IMR-90 (cell line): ENCODE data around the gene GTF2I. TPM values are rescaled to one million over a fixed set of nuclear protein-coding genes. Genes with fewer than 3 reads are reported as not detected.

Source experiments
- ATAC-seq: fragments of 200-7000 bp; cut with Tn5 transposase; 2 replicates; pipeline ENCODE4 v1.9.1; 2020; ENCODE audit warnings: low read depth, mild to moderate bottlenecking, moderate library complexity
- BruUV-seq: library from RNA; stranded (reverse); fragments of 400-500 nt; replicated peaks from 2 replicates; lab custom pipeline; 2021; lab: Mats Ljungman, UMichigan
- CTCF ChIA-PET: fragments of 300-600 bp; formaldehyde crosslinking; extraction: SDS; loops from one replicate; lab custom pipeline; 2021; ENCODE audit warnings: antibody characterized with exemption; lab: Yijun Ruan, JAX
- POLR2A ChIA-PET: fragments of 300-600 bp; sonication (Branson Sonifier 250); formaldehyde crosslinking; loops from one replicate; lab custom pipeline; 2022; ENCODE audit warnings: antibody characterized with exemption; ENCODE audit not compliant: unreplicated experiment; lab: Charles Lee
- DNase-seq: peaks from one replicate; pipeline ENCODE4 v3.0.0; 2013
- H2AFZ ChIP-seq: replicated peaks from 2 replicates; pipeline ENCODE3; 2013; ENCODE audit warnings: low read length, mild to moderate bottlenecking; ENCODE audit not compliant: poor library complexity
- H2AK5ac ChIP-seq: 2 replicates; pipeline ENCODE4 v1.6.1; 2013; ENCODE audit warnings: low read depth, low read length, inconsistent platforms
- H2AK9ac ChIP-seq: replicated peaks from 2 replicates; pipeline ENCODE3; 2013; ENCODE audit warnings: mild to moderate bottlenecking, low read depth, low read length, moderate library complexity; ENCODE audit not compliant: poor library complexity
- H2BK120ac ChIP-seq: 2 replicates; pipeline ENCODE4 v1.6.1; 2013; ENCODE audit warnings: low read depth, low read length, inconsistent platforms
- H2BK15ac ChIP-seq: 3 replicates; pipeline ENCODE4 v1.6.1; 2013; ENCODE audit warnings: low read depth, low read length, inconsistent platforms
- H2BK20ac ChIP-seq: 2 replicates; pipeline ENCODE4 v1.6.1; 2013; ENCODE audit warnings: low read depth, mild to moderate bottlenecking, inconsistent platforms, low read length, moderate library complexity
- H2BK5ac ChIP-seq: 2 replicates; pipeline ENCODE4 v1.6.1; 2013; ENCODE audit warnings: mild to moderate bottlenecking, low read depth, low read length, inconsistent platforms; ENCODE audit not compliant: poor library complexity, severe bottlenecking
- H3K14ac ChIP-seq: replicated peaks from 2 replicates; pipeline ENCODE4 v1.6.1; 2013; ENCODE audit warnings: low read depth, low read length, inconsistent platforms
- H3K18ac ChIP-seq: 2 replicates; pipeline ENCODE4 v1.6.1; 2013; ENCODE audit warnings: low read depth, low read length, control low read depth
- H3K23ac ChIP-seq: 2 replicates; pipeline ENCODE4 v1.6.1; 2013; ENCODE audit warnings: low read depth, low read length, inconsistent platforms
- H3K27ac ChIP-seq: 2 replicates; pipeline ENCODE4 v1.5.1; 2013; ENCODE audit warnings: mild to moderate bottlenecking, control low read depth, low read length; ENCODE audit not compliant: insufficient read depth
- H3K27me3 ChIP-seq: 2 replicates; pipeline ENCODE4 v1.6.1; 2013; ENCODE audit warnings: low read length; ENCODE audit not compliant: control insufficient read depth, insufficient read depth
- H3K36me3 ChIP-seq: 2 replicates; pipeline ENCODE4 v1.6.1; 2013; ENCODE audit warnings: low read length, mixed read lengths; ENCODE audit not compliant: control insufficient read depth, insufficient read depth
- H3K4ac ChIP-seq: 2 replicates; pipeline ENCODE4 v1.6.1; 2013; ENCODE audit warnings: low read depth, low read length, inconsistent platforms
- H3K4me1 ChIP-seq: 2 replicates; pipeline ENCODE4 v1.6.1; 2013; ENCODE audit warnings: low read length, mixed read lengths; ENCODE audit not compliant: control insufficient read depth, insufficient read depth
- H3K4me2 ChIP-seq: 2 replicates; pipeline ENCODE4 v1.6.1; 2013; ENCODE audit warnings: low read depth, mild to moderate bottlenecking, control low read depth, low read length, moderate library complexity
- H3K4me3 ChIP-seq: 2 replicates; pipeline ENCODE4 v1.5.1; 2013; ENCODE audit warnings: low read depth, mild to moderate bottlenecking, control low read depth, low read length, moderate library complexity; ENCODE audit not compliant: insufficient read depth
- H3K56ac ChIP-seq: 2 replicates; pipeline ENCODE4 v1.6.1; 2013; ENCODE audit warnings: low read length, inconsistent platforms; ENCODE audit not compliant: insufficient read depth; ENCODE audit errors: extremely low read depth
- H3K79me1 ChIP-seq, 2 experiments: 2 replicates each; pipeline ENCODE4 v1.6.1; 2013; ENCODE audit warnings: low read length in 2 of 2, inconsistent platforms in 1 of 2, low read depth in 1 of 2
- H3K9ac ChIP-seq: 2 replicates; pipeline ENCODE4 v1.6.1; 2013; ENCODE audit warnings: low read depth, low read length, control low read depth
- H3K9me1 ChIP-seq: 2 replicates; pipeline ENCODE4 v1.6.1; 2013; ENCODE audit warnings: low read length, inconsistent platforms; ENCODE audit not compliant: insufficient read depth
- H3K9me3 ChIP-seq: 2 replicates; pipeline ENCODE4 v1.6.1; 2013; ENCODE audit warnings: low read length; ENCODE audit not compliant: control insufficient read depth, insufficient read depth
- H4K20me1 ChIP-seq: 2 replicates; pipeline ENCODE4 v1.6.1; 2013; ENCODE audit warnings: low read length, inconsistent platforms; ENCODE audit not compliant: insufficient read depth
- H4K5ac ChIP-seq: 2 replicates; pipeline ENCODE4 v1.6.1; 2013; ENCODE audit warnings: mild to moderate bottlenecking, low read depth, low read length, control low read depth
- H4K8ac ChIP-seq, 2 experiments: 2 replicates each; pipeline ENCODE4 v1.6.1; 2013; ENCODE audit warnings: low read depth in 2 of 2, low read length in 2 of 2, control low read depth in 1 of 2, inconsistent platforms in 1 of 2
- H4K91ac ChIP-seq: 2 replicates; pipeline ENCODE4 v1.6.1; 2013; ENCODE audit warnings: low read depth, low read length, inconsistent platforms; ENCODE audit not compliant: insufficient read depth
- BHLHE40 ChIP-seq: fragments of 150-350 bp; IDR thresholded peaks from 2 replicates; pipeline ENCODE4 v1.6.1; 2016; ENCODE audit warnings: mild to moderate bottlenecking, low read depth, low read length
- CHD1 ChIP-seq: IDR thresholded peaks from 2 replicates; pipeline ENCODE4 v1.6.1; 2012; ENCODE audit warnings: low read depth, low read length, improper control_type of control experiment
- FOS ChIP-seq: fragments of 150-350 bp; IDR thresholded peaks from 2 replicates; pipeline ENCODE4 v1.6.1; 2016; ENCODE audit warnings: low read depth, low read length
- MAFK ChIP-seq: IDR thresholded peaks from 2 replicates; pipeline ENCODE4 v1.6.1; 2012; ENCODE audit warnings: low read depth, low read length, improper control_type of control experiment
- MAZ ChIP-seq: IDR thresholded peaks from 2 replicates; pipeline ENCODE4 v1.6.1; 2012; ENCODE audit warnings: low read depth, mild to moderate bottlenecking, low read length, improper control_type of control experiment, moderate library complexity, borderline replicate concordance
- MXI1 ChIP-seq: IDR thresholded peaks from 2 replicates; pipeline ENCODE4 v1.6.1; 2012; ENCODE audit warnings: low read depth, mild to moderate bottlenecking, low read length, moderate library complexity, borderline replicate concordance
- RFX5 ChIP-seq: IDR thresholded peaks from 2 replicates; pipeline ENCODE4 v1.8.0; 2012; ENCODE audit warnings: low read depth, mild to moderate bottlenecking, low read length, moderate library complexity
- SMC3 ChIP-seq: fragments of 150-350 bp; IDR thresholded peaks from 2 replicates; pipeline ENCODE4 v1.6.1; 2016; ENCODE audit warnings: low read depth, mild to moderate bottlenecking, antibody characterized with exemption, low read length, moderate library complexity
- USF2 ChIP-seq: fragments of 150-350 bp; IDR thresholded peaks from 2 replicates; pipeline ENCODE4 v1.6.1; 2017; ENCODE audit warnings: mild to moderate bottlenecking, antibody characterized with exemption, low read length, low read depth
- WGBS, 2 experiments: methylation state at CpG; one replicate each; pipeline versions ENCODE4 v1.1.5 to v1.1.7; 2013; ENCODE audit warnings: missing lambda C conversion rate in 2 of 2; ENCODE audit not compliant: insufficient read length in 1 of 2; ENCODE audit errors: extremely low coverage in 2 of 2; 5-methylcytosine and 5-hydroxymethylcytosine counted together
- dilution Hi-C: fragments of 300-500 bp; cut with HindIII; formaldehyde crosslinking; loops from one replicate; pipeline ENCODE4 v1.14.3; 2018; ENCODE audit warnings: low sequenced_read_pairs; ENCODE audit not compliant: unreplicated experiment
- in situ Hi-C: fragments of 300-500 bp; cut with MboI; formaldehyde crosslinking; loops from 3 replicates; pipeline ENCODE4 v1.14.3; 2019; ENCODE audit warnings: low sequenced_read_pairs, inconsistent platforms, mixed read lengths
- intact Hi-C: fragments of 100-400 bp; cut with micrococcal nuclease; formaldehyde crosslinking; loops from 2 replicates; pipeline ENCODE4 v1.10.0; 2022
- polyA plus RNA-seq, 3 experiments: library from polyadenylated mRNA; depleted of rRNA; stranded (reverse); fragments of >200 nt; gene quantifications; 2 replicates each; pipeline ENCODE4 v1.2.3, GENCODE V29; 2012; ENCODE audit warnings: low replicate concordance in 1 of 3
- total RNA-seq: library from RNA; depleted of rRNA; stranded (reverse); fragments of >200 nt; gene quantifications from 2 replicates; pipeline ENCODE4 v1.2.3, GENCODE V29; 2012
- TF ChIP-seq, protein P1 (sequence below): conservative IDR thresholded peaks from 2 replicates; pipeline ENCODE4 v1.5.1; 2012; ENCODE audit warnings: mild to moderate bottlenecking, low read depth, low read length, improper control_type of control experiment

GTF2I gene
- total and polyA plus RNA-seq, 2 of the 4 experiments (the other 2 are of a cell fraction): 46.4 to 88.8 TPM

- H2BK5ac ChIP-seq: no peak overlapping the region
- peaks cover 66% of the 10 kb centered on the region for H4K20me1 ChIP-seq
- 91% methylated on average over 1 of the region's 3 CpGs; no CpG with 5 or more reads in 1 of the 2 experiments for WGBS, 2 experiments
- H2AK9ac ChIP-seq: no peak overlapping the region
- no peaks in the 10 kb centered on the region for H3K27me3 ChIP-seq
- H4K91ac ChIP-seq: no peak overlapping the region
- no peak overlapping the region for H2BK120ac ChIP-seq
- H4K5ac ChIP-seq: no peak overlapping the region
- no peak overlapping the region for H3K56ac ChIP-seq
- dilution Hi-C loops (no loop called here), in situ Hi-C loops (no loop called here), intact Hi-C loops (no loop called here)
- H3K9me3 ChIP-seq: no peaks in the 10 kb centered on the region
- H3K4ac ChIP-seq: no peak overlapping the region
- H3K27ac ChIP-seq: no peak overlapping the region
- DNase-seq: no peak
- H3K18ac ChIP-seq: no peak overlapping the region
- no peaks in the 10 kb centered on the region; the same call in 1 of the 2 replicates for H3K9me1 ChIP-seq
- H3K9ac ChIP-seq: no peak overlapping the region
- H4K8ac ChIP-seq: no peak overlapping the region
- H3K4me3 ChIP-seq: no peak overlapping the region
- no peak overlapping the region for H2AK5ac ChIP-seq
- H3K4me1 ChIP-seq: no peaks in the 10 kb centered on the region
- ATAC-seq: no peak
- H2BK20ac ChIP-seq: no peak overlapping the region
- H3K79me1 ChIP-seq: peaks cover 18 to 64% of the 10 kb centered on the region in 2 experiments
- CTCF ChIA-PET: no interaction called here
- H3K36me3 ChIP-seq: peaks cover 10% of the 10 kb centered on the region
- no peak for TF ChIP-seq BHLHE40
- TF ChIP-seq, protein P1, sequence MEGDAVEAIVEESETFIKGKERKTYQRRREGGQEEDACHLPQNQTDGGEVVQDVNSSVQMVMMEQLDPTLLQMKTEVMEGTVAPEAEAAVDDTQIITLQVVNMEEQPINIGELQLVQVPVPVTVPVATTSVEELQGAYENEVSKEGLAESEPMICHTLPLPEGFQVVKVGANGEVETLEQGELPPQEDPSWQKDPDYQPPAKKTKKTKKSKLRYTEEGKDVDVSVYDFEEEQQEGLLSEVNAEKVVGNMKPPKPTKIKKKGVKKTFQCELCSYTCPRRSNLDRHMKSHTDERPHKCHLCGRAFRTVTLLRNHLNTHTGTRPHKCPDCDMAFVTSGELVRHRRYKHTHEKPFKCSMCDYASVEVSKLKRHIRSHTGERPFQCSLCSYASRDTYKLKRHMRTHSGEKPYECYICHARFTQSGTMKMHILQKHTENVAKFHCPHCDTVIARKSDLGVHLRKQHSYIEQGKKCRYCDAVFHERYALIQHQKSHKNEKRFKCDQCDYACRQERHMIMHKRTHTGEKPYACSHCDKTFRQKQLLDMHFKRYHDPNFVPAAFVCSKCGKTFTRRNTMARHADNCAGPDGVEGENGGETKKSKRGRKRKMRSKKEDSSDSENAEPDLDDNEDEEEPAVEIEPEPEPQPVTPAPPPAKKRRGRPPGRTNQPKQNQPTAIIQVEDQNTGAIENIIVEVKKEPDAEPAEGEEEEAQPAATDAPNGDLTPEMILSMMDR: no peak
- TF ChIP-seq MAFK: no peak
- TF ChIP-seq CHD1: no peak
- no peak for TF ChIP-seq MAZ
- no peak for TF ChIP-seq RFX5
- TF ChIP-seq SMC3: no peak
- no peak for TF ChIP-seq FOS
- TF ChIP-seq USF2: no peak
- no peak for TF ChIP-seq MXI1
- H3K23ac ChIP-seq: no peak overlapping the region
- no peak overlapping the region for H3K14ac ChIP-seq
- POLR2A ChIA-PET: interaction anchor here (0.7 kb wide), 1 partner anchor 23 kb away, joined by 3 read pairs; no protein-coding TSS in a partner anchor
- H2BK15ac ChIP-seq: no peak overlapping the region
- H2AFZ ChIP-seq: no peak overlapping the region
- H3K4me2 ChIP-seq: no peak overlapping the region
- BruUV-seq: TSS peak; percentile 17
Observed at GRCh38 chr7:74682829-74683228, 25.3 kb downstream of the GTF2I start.
